Measurements from ENCODE around the gene CCL11. TPM values are rescaled to one million over a fixed set of nuclear protein-coding genes. Genes with fewer than 3 reads are reported as not detected.

CCL11 gene
- total RNA-seq, 1 donor from 2014 or later = not detected

DNA sequence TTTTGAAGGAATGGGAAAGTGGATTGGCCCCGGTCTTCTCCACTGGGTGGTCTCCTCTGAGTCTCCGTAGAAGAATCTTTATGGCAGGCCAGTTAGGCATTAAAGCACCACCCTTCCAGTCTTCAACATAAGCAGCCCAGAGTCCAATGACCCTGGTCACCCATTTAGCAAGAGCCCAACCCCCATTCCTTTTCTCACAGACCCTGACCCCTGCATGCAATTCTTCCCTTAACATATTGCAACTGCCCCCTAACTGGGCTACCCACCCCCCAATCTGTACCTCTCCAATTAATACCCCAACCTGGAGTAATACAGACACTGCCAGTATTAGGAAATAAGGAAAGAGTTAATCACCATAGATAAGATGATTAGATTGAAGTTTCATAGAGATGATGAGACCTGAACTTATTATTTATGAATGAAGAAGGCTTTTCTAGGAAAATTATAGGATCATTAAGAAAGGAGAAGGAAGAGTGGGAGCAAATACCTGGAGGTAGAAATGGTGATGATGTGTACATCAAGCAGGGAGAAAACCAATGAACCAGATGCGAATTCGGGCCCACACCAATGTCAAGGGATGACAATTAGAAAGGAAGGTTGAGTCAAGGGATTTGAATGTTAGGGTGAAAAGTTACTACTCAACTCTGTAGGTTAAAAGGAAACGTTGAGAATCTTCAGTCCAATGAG is 28.1 kb upstream of the CCL11 start:
- DNase-seq (ENCODE audit: low read depth) = peak; percentile 31

DNA sequence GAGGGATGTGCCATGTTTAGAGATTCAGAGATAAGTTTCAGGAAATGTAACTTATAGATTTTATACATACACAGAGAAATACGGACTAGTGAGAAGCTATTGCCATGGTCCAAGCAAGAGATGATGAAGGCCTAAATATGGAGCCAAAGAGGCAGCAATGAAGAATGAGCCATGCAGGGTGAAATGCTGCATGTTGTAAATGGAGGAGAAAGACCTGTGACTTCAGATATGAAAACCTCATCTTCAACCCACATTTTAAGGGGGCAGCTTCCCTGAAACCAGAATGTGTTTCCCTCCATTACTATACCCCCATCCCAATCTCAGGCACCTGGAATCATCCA is 27.6 kb upstream of the CCL11 start:
- no peak for DNase-seq (ENCODE audit: low read depth)

DNA sequence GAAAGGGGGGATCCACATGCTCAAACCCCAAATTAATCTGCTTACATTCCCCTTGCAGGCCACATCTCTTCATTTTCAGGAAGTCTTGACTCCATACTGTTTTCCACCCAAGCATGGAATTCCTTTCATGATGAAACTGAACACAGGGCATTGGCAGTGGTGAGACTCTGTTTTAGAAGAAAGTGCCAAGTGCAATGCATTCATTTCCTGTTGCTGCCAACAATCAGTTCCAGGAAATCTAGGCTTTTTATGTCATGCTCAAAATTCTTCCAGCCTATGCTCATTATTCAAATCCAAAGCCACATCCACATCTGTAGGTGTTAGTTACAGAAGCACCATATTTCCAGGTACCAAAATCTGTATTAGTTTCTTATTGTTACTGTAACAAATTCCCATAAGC is 26.4 kb upstream of the CCL11 start:
- peak; percentile 89 for DNase-seq (ENCODE audit: low read depth)

DNA sequence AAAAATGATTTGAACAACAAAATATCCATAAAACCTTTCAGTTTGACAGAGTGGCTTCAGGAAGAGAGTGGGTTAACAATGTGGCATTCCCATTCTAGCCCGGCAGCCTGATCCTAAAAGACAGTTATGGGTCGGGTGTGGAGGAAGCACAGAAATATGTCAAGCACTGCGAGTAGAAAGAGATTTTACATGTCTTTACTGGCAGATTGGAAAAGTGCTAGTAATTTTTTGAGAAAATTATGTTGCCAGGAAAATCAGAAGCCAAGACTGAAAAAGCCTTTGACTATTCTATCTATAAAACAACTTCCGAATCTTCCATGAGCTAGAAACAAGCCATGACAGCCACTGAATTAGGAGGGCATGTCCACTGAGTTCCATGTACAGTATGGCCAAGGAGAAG is 24.7 kb upstream of the CCL11 start:
- DNase-seq (ENCODE audit: low read depth) = no peak

DNA sequence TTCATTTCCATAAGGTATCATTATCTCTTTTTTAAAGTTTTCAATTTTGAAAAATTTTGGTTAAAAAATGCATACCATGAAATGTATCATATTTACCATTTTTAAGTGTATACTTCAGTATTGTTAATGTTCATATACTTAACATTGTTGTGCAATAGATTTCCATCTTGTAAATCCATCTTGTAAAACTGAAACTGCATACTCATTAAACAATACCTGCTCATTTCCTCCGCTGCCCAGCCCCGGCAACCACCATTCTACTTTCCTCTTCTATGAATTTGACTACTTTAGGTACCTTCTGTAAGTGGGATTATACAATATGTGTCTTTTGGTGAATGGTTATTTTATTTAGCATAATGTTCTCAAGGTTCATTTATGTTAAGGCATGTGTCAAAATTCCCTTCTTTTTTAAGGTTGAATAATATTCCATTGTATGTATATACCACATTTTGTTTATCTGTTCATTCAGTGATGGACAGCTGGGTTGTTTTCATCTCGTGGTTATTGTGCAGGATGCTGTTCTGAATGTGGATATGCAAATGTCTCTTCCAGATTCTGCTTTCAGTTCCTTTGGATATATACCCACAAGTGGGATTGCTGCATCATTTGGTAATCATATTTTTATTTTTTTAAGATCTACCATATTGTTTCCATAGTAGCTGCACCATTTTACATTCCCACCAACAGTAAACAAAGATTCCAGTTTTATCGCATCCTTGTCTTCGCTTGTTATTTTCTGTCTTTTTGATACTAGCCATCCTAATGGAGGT is 23.8 kb upstream of the CCL11 start:
- no peak for DNase-seq (ENCODE audit: low read depth)

DNA sequence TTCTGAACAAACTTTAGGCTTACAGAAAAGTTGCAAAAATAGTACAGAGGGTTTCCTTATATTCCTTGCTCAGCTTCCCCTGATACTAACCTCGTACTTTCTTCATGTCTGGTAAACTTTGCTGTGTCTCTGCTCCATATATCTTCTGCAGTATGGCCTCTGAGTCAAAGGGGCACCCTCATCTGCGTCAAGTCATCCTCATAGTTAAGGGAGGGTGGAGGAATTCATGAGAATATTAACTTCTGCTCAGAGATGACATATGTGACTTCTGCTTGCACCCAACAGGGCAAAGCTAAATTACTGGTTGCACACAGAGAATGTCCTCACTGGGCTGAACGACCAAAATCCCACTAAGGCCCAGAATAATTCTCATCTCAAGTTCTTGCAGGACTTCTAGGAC is 19.8 kb upstream of the CCL11 start:
- no peak for DNase-seq (ENCODE audit: low read depth)

DNA sequence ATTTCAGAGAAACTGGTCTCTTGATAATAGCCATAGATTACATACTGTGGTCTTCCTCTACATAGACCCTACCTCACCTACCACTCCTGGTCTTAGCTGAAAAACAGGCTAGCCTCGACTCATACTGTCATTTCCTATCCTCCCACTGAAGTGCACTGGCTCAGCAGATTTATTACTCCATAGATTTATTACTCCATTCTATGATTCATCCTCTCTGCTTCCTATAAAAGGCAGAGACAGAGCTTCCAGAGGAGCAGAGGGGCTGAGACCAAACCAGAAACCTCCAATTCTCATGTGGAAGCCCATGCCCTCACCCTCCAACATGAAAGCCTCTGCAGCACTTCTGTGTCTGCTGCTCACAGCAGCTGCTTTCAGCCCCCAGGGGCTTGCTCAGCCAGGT is 15.6 kb upstream of the CCL11 start, which contains the start of gene CCL7:
CCL7 (plus strand) TSS at position 253 of the 400 bp plus-strand sequence; CDS start at position 323, 70 bp downstream.
- peak; percentile 37 for DNase-seq (ENCODE audit: low read depth)

DNA sequence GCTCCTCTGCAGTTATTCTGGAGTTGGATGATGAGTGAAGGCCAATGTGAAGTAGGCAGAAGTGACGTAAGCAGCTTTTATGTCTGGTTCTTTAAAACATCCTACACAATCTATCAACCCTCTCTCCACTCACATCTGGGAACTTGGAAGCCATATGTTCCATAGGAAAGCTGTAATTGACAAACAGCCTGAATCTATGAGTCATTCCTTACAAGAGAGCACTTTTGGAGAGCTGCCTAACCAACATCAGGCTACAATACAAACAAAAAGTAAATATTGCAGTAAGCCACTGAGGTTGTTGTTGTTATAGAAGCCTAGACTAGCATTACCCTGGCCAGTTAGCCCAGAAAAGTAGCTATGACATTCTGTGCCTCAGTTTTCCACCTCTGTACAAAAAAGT is 9.7 kb upstream of the CCL11 start:
- peak; percentile 87 for DNase-seq (ENCODE audit: low read depth)

DNA sequence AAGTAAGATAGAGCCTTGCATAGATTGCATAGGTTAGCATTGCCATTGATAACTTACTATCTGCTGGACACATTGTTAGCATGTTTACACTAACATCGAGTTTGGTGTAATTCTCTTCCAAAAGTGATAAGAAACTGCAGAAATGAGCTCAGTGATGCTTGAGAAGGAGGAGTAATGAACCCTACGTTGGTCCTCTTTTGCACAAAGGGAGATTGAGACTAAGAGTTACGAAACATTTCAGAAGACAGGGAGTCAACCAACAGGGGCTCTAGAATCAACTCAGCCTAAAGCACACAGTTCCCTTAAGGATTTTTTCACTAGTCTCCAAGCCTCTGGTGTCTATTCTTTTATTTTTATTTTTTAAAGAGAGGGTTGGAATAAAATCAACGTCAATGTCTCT is 8.7 kb upstream of the CCL11 start:
- DNase-seq (ENCODE audit: low read depth) = no peak

DNA sequence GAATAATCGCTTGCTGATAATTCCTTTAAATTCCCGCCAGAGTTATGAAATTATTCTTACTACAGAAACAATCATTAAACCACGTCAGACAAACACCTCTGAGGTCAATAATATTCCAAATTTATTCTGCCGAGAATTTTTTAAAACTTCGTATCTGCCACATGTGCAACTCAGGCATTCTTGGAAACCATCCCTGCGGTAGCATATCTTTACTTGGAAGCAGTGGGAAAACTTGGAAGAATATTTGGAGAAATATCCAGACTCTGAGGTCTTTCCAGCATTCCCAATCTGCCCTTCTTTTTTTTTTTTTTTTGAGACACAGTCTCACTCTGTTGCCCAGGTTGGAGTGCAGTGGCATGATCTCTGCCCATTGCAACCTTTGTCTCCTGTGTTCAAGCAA is 2.0 kb upstream of the CCL11 start:
- DNase-seq (ENCODE audit: low read depth) = no peak

DNA sequence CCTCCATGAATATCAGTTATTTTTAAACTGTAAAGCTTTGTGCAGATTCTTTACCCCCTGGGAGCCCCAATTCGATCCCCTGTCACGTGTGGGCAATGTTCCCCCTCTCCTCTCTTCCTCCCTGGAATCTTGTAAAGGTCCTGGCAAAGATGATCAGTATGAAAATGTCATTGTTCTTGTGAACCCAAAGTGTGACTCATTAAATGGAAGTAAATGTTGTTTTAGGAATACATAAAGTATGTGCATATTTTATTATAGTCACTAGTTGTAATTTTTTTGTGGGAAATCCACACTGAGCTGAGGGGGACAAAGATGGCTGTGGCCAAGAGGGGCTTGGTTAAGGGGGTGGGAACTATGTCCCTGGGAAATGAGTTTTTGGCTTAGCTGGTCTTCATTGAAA is 2.3 kb downstream of the CCL11 start:
- no peak for DNase-seq (ENCODE audit: low read depth)

DNA sequence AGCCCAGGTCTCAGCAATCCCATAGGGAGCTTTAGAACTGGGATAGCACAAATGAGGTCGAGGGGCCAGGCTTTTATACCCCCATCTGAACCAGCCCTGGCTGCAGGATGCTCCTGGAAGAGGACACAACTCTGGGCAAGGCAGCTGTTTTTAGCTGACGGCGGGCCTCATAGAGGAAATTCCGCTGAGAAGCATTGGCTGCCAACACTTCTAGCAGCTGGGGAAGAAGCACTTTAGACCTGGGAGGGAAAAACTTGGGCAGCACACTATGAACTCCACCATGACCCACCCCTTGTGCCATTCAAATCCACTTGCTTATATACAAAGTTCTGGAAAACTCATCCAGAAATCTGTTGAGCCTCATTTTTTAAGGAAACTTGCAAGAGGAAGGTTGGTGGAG is 5.0 kb downstream of the CCL11 start:
- no peak for DNase-seq (ENCODE audit: low read depth)

DNA sequence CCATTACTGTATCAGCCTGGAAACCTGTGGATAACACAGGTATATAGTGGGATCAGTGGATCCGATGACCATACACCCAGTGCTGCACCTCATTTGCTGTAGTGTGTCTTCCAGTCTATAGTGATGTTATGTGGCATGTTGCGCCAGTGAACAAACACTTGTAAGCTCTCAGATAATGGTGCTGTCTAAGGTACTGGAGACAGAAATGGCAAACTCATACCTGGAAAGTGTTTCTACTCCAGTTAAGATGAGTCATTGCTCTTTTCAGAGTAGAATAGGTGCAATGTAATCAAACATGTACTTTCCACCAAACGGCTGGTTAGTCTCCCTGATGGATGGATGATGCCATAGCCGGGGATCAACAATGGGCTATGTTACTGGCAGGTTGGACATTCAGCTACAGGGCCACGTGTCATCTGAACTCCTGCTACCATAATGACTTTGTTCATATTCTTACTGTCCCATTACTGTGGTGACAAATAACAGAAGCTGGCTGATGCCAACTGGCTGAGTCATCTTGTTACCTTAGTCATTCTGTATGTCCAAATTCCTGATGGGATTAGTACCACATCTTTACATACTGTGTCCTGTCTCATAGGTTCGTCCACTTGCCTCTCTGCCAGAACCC is 6.3 kb downstream of the CCL11 start:
- peak; percentile 49 for DNase-seq (ENCODE audit: low read depth)

DNA sequence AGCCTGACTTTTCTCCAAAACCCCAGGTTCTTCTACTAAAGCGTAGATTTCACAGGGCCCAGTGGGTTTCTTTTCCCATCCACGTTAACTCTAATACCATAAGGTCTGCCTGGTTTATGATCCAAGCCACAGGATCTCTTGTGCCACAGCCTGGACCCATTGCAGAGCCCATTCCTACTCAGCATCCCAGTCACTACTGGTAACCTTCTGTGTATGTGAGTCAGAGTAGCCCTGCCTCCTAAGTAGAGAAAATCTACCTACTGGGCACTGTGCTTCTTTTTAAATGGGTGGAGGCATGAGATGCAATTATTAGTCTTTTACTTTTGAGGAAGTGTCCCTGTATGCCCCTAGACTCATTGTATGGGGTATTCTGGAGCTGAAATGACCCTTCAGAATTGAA is 13.5 kb downstream of the CCL11 start:
- DNase-seq (ENCODE audit: low read depth) = no peak

DNA sequence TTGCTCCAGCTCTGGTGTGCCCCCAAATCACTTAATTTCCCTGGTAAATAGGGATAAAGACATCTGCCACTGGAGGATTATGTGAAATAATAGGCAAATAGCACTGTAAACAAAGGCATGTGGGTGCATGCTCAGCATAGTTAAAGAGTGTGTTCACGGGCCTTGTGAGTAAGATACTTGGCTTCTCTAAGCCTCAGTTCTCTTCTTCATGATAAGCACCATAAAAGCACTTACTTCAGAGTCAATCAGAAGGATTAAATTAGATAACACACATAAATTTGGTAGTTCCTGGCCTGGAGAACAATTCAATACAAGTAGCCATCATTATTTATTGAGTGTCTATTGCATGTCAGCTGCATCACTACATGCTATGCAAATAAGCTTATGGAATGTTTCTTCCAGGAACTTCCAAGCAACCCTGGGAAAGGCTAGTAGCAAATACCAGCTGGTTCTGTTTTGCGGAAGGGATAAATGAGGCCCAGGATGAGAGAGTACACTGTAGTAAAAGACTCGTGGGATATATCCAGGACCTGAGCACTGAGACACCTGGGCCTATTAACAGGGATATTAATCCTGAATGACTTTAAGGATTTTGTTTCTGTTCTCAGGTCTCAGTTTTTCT is 14.5 kb downstream of the CCL11 start:
- peak; percentile 59 for DNase-seq (ENCODE audit: low read depth)

DNA sequence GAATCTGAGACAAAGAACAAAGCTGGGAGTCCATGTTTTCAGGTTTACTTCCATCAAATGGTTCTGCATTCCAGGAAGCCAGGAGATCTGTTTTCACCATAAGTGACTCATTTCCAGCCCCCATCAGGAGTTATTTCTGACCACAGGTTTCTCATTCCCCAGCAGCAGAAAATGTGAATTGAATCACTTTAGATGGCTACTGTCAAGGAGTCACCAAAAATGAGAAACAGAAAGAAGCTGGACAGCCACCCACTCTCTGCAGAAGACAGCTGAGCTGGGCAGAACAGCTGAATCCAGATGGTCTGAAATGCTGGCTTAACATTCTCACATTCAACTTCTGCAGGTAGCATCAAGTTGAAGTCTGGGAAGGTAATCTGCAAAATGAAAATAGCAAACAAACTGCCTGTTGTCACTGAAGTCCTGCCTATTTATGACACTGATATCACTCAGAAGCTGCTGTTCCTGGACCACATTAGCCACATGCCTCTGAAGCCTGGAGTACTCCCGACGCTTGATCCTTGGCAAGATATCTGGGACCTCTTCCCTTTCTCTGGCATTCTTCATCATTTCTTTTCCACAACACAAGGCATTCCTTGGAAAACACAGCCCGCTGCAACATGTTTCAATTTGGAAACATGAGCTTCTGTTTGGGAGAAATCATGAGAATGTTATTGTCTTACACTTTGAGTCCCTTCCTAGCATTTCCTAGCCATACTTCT is 15.3 kb downstream of the CCL11 start:
- DNase-seq (ENCODE audit: low read depth) = peak; percentile 95

DNA sequence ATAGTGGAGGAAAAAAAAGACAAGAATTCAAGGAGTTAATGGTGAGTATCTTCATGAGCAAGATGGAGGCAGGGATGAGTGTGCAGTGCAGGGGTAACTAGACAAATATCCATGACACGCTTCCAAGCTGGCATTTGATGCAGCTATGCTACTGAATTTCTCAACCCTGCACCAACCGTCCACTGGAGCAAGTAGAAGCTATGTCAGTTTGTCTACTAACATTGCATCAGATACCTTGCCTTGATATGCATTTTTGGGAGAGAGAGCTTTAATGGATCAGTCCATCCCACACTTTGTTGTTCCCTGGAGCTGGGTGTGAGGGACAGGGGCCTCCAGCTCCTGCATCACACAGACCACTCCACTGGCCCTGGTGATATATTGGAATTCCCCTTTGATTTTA is 16.4 kb downstream of the CCL11 start:
- no peak for DNase-seq (ENCODE audit: low read depth)

DNA sequence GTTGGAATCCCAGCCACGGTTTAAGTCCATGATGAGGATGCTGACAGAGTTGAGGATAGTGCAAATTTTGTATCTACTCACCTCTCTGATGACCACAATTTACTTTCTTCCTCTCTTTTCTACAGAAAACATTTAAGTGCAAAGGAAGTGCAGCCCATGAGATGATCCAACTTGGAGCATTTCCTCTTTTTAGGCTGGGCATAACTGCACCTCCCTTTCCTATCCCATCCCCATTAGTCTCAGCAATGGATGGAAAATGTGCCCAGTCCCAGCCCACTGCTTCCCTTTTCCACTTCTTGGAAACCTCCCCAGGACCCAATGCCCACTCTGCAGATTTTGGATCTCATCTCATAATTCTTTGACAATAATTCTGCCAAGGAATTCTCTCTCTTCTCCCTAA is 17.1 kb downstream of the CCL11 start:
- DNase-seq (ENCODE audit: low read depth) = no peak

DNA sequence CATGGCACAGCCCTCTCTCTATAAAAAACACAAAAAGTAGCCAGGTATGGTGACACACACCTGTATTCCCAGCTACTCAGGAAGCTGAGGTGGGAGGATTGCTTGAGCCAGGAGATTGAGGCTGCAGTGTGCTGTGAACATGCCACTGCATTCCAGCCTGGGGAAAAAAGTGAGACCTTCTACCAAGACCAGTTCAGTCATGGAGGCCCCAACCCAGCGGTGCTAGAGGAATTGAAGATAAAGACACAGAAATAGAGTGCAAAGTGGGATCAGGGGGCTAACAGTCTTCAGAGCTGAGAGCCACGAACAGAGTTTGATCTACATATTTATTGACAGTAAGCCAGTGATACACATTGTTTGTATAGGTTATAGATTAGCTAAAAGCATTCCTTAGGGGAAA is 18.1 kb downstream of the CCL11 start:
- no peak for DNase-seq (ENCODE audit: low read depth)

DNA sequence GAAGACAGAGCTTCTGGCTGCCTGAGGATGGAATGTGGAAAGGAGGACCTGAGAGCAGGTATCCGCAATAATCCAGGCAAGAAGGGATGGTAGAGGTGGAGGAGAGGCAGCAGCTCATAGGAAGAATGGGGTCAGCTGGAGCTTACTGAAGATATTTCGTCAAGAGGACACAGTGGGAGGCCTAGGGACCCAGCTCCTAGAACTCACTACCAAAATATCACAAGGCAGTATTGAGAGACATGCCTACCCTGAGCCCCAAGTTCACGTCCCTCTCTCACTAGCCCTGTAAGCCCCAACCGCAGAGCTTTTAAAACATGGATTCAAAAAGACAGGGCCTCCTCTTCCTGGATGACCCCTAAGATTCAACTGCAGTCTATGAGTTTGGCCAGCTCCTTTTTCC is 19.5 kb downstream of the CCL11 start:
- DNase-seq (ENCODE audit: low read depth) = no peak

DNA sequence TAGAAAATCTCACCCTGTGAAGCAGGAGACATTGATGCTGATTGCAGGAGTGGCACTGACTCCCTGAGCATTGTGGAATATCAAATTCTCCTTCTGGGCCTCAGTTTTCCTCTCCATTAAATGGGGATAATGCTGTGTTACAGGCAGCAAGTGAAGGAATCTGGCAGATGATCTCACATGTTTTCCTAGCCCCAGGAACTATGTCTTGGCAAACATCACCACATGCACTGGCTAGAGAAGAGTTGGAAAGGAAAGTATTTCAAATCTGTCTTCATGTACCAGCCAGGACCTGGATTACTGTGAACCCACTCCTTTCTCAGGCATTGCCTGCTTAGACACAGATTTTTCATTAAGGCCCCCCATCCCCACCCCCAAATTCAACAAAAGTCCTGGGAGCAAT is 20.1 kb downstream of the CCL11 start:
- DNase-seq (ENCODE audit: low read depth) = no peak

DNA sequence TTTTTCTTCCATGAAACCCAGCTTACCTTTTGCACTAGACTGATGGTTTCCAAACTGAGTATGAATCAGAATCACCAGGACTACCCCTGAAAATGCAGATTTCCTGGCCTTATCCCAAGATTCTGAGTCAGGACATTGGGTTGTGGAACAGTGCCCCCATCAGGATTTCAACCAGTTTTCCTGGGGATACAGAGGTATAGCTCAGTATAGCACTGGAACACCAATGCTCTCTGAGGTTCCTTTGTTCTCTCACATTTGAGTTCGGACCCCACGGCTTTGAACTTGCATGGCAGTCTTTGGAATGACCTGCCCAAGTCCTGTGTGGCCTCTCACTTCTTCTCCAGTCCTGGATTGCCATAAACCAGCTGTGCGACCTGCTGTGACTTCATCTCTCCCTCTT is 20.9 kb downstream of the CCL11 start:
- peak; percentile 62 for DNase-seq (ENCODE audit: low read depth)
